ENCODE data around the gene DLL4.

GRCh38 chr15:40985541-40986330, 56.6 kb downstream of the DLL4 start:
- no peak for TF ChIP-seq CTCF (IDR thresholded peaks at IDR 0.05; ENCODE audit: low read depth, low read length)
- TF ChIP-seq POLR2A (IDR thresholded peaks at IDR 0.05; ENCODE audit: extremely low read depth, insufficient read length): no peak
- TF ChIP-seq MYC (IDR thresholded peaks at IDR 0.05; ENCODE audit: low read depth, low read length): no peak
